ENCODE results near the gene EDC4.

- TF ChIP-seq, protein P1, sequence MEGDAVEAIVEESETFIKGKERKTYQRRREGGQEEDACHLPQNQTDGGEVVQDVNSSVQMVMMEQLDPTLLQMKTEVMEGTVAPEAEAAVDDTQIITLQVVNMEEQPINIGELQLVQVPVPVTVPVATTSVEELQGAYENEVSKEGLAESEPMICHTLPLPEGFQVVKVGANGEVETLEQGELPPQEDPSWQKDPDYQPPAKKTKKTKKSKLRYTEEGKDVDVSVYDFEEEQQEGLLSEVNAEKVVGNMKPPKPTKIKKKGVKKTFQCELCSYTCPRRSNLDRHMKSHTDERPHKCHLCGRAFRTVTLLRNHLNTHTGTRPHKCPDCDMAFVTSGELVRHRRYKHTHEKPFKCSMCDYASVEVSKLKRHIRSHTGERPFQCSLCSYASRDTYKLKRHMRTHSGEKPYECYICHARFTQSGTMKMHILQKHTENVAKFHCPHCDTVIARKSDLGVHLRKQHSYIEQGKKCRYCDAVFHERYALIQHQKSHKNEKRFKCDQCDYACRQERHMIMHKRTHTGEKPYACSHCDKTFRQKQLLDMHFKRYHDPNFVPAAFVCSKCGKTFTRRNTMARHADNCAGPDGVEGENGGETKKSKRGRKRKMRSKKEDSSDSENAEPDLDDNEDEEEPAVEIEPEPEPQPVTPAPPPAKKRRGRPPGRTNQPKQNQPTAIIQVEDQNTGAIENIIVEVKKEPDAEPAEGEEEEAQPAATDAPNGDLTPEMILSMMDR (tag by site-specific recombination; IDR thresholded peaks at IDR 0.05) = no peak
- TF ChIP-seq TCF7L2 (IDR thresholded peaks at IDR 0.05; ENCODE audit: borderline replicate concordance, low read depth, low read length) (no peak), ZNF324 (tag by site-specific recombination; IDR thresholded peaks at IDR 0.05) (no peak), ZNF23 (tag by site-specific recombination; IDR thresholded peaks at IDR 0.05; ENCODE audit: borderline replicate concordance) (no peak), ZNF629 (tag by site-specific recombination; IDR thresholded peaks at IDR 0.05) (no peak), ZNF274 (IDR thresholded peaks at IDR 0.05; ENCODE audit: low read length) (no peak), ZNF274 (tag by site-specific recombination; IDR thresholded peaks at IDR 0.05; ENCODE audit: borderline replicate concordance) (no peak), PRDM2 (tag by site-specific recombination; IDR thresholded peaks at IDR 0.05; ENCODE audit: borderline replicate concordance) (no peak), ZNF335 (tag by site-specific recombination; conservative IDR thresholded peaks at IDR 0.05) (no peak), ZNF571 (tag by site-specific recombination; IDR thresholded peaks at IDR 0.05) (no peak)
- TF ChIP-seq, protein P2, sequence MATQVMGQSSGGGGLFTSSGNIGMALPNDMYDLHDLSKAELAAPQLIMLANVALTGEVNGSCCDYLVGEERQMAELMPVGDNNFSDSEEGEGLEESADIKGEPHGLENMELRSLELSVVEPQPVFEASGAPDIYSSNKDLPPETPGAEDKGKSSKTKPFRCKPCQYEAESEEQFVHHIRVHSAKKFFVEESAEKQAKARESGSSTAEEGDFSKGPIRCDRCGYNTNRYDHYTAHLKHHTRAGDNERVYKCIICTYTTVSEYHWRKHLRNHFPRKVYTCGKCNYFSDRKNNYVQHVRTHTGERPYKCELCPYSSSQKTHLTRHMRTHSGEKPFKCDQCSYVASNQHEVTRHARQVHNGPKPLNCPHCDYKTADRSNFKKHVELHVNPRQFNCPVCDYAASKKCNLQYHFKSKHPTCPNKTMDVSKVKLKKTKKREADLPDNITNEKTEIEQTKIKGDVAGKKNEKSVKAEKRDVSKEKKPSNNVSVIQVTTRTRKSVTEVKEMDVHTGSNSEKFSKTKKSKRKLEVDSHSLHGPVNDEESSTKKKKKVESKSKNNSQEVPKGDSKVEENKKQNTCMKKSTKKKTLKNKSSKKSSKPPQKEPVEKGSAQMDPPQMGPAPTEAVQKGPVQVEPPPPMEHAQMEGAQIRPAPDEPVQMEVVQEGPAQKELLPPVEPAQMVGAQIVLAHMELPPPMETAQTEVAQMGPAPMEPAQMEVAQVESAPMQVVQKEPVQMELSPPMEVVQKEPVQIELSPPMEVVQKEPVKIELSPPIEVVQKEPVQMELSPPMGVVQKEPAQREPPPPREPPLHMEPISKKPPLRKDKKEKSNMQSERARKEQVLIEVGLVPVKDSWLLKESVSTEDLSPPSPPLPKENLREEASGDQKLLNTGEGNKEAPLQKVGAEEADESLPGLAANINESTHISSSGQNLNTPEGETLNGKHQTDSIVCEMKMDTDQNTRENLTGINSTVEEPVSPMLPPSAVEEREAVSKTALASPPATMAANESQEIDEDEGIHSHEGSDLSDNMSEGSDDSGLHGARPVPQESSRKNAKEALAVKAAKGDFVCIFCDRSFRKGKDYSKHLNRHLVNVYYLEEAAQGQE (tag by site-specific recombination; IDR thresholded peaks at IDR 0.05) = no peak
- TF ChIP-seq, protein P3, sequence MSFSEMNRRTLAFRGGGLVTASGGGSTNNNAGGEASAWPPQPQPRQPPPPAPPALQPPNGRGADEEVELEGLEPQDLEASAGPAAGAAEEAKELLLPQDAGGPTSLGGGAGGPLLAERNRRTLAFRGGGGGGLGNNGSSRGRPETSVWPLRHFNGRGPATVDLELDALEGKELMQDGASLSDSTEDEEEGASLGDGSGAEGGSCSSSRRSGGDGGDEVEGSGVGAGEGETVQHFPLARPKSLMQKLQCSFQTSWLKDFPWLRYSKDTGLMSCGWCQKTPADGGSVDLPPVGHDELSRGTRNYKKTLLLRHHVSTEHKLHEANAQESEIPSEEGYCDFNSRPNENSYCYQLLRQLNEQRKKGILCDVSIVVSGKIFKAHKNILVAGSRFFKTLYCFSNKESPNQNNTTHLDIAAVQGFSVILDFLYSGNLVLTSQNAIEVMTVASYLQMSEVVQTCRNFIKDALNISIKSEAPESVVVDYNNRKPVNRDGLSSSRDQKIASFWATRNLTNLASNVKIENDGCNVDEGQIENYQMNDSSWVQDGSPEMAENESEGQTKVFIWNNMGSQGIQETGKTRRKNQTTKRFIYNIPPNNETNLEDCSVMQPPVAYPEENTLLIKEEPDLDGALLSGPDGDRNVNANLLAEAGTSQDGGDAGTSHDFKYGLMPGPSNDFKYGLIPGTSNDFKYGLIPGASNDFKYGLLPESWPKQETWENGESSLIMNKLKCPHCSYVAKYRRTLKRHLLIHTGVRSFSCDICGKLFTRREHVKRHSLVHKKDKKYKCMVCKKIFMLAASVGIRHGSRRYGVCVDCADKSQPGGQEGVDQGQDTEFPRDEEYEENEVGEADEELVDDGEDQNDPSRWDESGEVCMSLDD (tag by site-specific recombination; IDR thresholded peaks at IDR 0.05) = no peak
Observed at GRCh38 chr16:67915831-67916723, 43.2 kb downstream of the EDC4 start.
